Activated naive CD4-positive, alpha-beta T cell treated with anti-CD3 and anti-CD28 coated beads for 36 hours (primary cell): Measurements from ENCODE around the gene XAGE1B. TPM values are rescaled to one million over a fixed set of nuclear protein-coding genes. Genes with fewer than 3 reads are reported as not detected.
"Not testable (repeated sequence)": the region's sequence is repeated elsewhere in the genome, so short reads cannot be mapped to it uniquely, and the experiment has no call there.

Source experiments
- CTCF ChIA-PET: fragments of 350-600 bp; sonication (Branson Sonifier 250); formaldehyde crosslinking; loops from one replicate; lab custom pipeline; 2021; ENCODE audit warnings: antibody characterized with exemption; lab: Charles Lee
- DNase-seq: peaks from one replicate; pipeline ENCODE4 v3.0.0-alpha.2; 2020
- H3K27ac Mint-ChIP-seq: one replicate; pipeline ENCODE4 v1.8.0; 2021; ENCODE audit warnings: mild to moderate bottlenecking, mixed read lengths
- H3K27me3 Mint-ChIP-seq: one replicate; pipeline ENCODE4 v1.8.0; 2021; ENCODE audit warnings: low read depth, mixed read lengths
- H3K36me3 Mint-ChIP-seq: one replicate; pipeline ENCODE4 v1.8.0; 2021; ENCODE audit warnings: low read depth, mixed read lengths
- H3K4me1 Mint-ChIP-seq: one replicate; pipeline ENCODE4 v1.8.0; 2021; ENCODE audit warnings: low read depth, mixed read lengths
- H3K4me3 Mint-ChIP-seq: one replicate; pipeline ENCODE4 v1.8.0; 2021; ENCODE audit warnings: mild to moderate bottlenecking, moderate library complexity, mixed read lengths
- H3K9me3 Mint-ChIP-seq: one replicate; pipeline ENCODE4 v1.8.0; 2021; ENCODE audit warnings: mixed read lengths
- intact Hi-C: fragments of 100-400 bp; cut with micrococcal nuclease; formaldehyde crosslinking; loops from one replicate; pipeline ENCODE4 v1.15.1; 2023
- total RNA-seq, 2 experiments: library from RNA; stranded (reverse); gene quantifications; one replicate each; pipeline ENCODE4 v1.2.3, GENCODE V29; 2021

The XAGE1B gene, protein sequence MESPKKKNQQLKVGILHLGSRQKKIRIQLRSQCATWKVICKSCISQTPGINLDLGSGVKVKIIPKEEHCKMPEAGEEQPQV
- not detected for total RNA-seq

DNA sequence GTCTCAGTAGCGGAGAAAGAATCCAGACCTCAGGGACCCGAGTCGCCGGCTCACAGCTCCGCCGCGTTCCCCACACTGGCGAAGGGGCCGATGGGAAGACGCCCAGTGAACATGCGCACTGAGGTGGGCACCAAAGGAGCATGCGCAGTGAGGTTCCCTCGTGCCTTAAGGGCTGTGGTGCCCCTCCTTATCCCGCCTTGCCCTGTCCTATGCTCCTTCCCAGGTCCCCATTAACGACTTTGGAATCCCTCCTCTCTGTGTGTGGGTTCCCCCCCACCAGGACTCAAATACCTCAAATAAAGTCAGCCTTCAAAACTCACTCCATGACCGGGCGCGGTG, at the start of gene XAGE1B:
Gene XAGE1B (minus strand): TSS at position 77 of the 339 bp plus-strand sequence. CDS start 1,536 bp downstream, outside the sequence.
- intact Hi-C loops, H3K4me3 Mint-ChIP-seq, H3K27ac Mint-ChIP-seq, H3K4me1 Mint-ChIP-seq, H3K9me3 Mint-ChIP-seq, DNase-seq, H3K36me3 Mint-ChIP-seq, CTCF ChIA-PET, H3K27me3 Mint-ChIP-seq: not testable (repeated sequence)

DNA sequence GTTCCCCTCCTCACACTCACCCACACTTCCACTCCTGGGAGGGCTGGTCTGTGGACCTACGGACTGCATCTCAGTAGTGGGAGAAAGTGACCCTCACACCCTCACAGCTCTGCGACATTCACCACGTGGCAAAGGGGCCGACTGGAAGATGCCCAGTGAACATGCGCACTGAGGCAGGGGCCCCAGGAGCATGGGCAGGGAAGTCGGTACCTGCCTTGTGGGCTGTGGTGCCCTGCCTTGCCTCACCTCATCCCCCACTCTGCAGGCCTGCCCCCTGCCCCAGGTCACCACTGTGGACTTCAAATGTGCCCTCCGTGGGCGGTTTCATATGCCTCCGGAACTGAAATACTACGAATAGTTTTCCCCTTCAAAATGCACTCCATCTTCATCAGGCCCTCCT, 46.2 kb upstream of the XAGE1B start:
- no peaks in the 10 kb centered on the region for H3K9me3 Mint-ChIP-seq
- H3K27ac Mint-ChIP-seq = no peak overlapping the region
- CTCF ChIA-PET = no interaction called here
- H3K36me3 Mint-ChIP-seq = no peaks in the 10 kb centered on the region
- intact Hi-C loops = no loop called here
- no peaks in the 10 kb centered on the region for H3K4me1 Mint-ChIP-seq
- no peak overlapping the region for H3K4me3 Mint-ChIP-seq
- no peaks in the 10 kb centered on the region for H3K27me3 Mint-ChIP-seq
- DNase-seq = no peak

DNA sequence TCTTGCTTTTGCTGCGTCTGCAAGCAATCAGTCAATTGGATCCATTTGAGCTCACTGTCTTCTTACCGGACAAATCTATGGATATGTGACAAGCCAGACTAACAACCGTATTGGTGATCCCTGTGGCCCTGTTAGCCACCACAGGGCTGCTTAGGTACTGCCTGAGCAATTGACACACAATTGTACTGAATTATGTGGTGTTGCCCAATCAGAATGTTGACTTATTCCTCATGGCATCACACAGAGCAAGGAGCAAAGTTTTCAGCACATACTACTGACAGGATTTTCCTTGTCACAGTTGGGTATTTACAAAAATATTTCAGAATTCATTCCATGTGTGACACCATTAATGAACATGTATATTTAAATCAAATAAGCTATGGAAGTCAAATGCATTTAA, 41.3 kb upstream of the XAGE1B start:
- CTCF ChIA-PET = no interaction called here
- intact Hi-C loops = no loop called here
- H3K4me1 Mint-ChIP-seq = peaks cover 4% of the 10 kb centered on the region
- no peak overlapping the region for H3K27ac Mint-ChIP-seq
- no peak overlapping the region for H3K4me3 Mint-ChIP-seq
- H3K27me3 Mint-ChIP-seq = no peaks in the 10 kb centered on the region
- H3K36me3 Mint-ChIP-seq = no peaks in the 10 kb centered on the region
- H3K9me3 Mint-ChIP-seq = no peaks in the 10 kb centered on the region
- no peak for DNase-seq

DNA sequence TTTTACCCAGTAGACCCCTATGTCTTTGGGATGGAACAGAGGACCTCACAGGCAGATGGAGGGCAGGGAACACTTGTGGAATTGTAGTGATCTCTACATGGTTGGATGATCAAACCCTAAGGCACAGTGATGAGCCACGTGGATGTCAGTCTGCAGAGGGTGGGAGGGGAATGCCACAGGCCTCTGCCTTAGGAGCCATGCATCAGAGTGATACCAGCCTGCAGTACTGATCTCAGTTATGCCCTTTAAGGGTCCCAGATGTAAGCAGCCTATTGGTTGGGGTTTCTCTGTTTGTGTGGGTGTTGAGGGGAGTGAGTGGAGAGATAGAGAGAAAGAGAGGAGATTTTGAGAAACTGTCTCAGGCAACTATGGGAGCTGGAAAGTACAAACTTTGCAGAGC, 39.9 kb upstream of the XAGE1B start:
- Mint-ChIP-seq H3K27me3 (no peaks in the 10 kb centered on the region), H3K27ac (peak overlapping the region; percentile 70), H3K9me3 (no peaks in the 10 kb centered on the region), H3K4me1 (peaks cover 4% of the 10 kb centered on the region), H3K4me3 (no peak overlapping the region), H3K36me3 (no peaks in the 10 kb centered on the region)
- intact Hi-C loops = no loop called here
- CTCF ChIA-PET = no interaction called here
- DNase-seq = peak; percentile 6

DNA sequence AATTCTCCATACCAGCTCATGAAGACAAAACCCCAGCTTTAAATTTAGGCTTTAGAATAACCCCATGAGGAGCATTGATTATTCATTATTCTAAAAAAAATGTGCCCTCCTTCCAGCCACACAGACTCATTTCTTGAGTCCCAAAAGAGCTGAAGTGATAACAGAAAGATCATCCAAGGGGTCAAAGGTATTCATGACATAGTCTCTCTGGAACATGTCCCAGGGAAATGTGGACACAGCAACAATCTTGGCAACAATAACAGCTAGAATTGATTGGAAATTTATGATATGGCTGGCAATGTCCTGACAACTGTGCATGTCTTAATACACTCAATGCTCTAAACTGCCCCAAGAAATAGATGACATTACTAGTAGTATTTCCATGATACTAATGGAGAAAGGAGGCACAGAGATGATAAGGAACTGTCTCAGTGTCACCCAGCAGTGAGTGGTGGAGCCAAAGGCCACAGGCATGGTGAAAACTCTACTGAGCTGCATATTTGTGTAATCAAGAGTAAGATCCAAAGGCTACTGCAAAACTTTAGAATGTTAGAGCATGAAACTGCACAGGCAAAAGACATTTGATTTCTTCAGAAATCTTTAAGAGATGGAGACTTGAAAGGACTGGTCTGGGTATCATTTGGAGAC, 37.3 kb upstream of the XAGE1B start:
- CTCF ChIA-PET = no interaction called here
- H3K27me3 Mint-ChIP-seq = no peaks in the 10 kb centered on the region
- H3K27ac Mint-ChIP-seq = no peak overlapping the region
- peaks cover 4% of the 10 kb centered on the region for H3K4me1 Mint-ChIP-seq
- intact Hi-C loops = no loop called here
- H3K4me3 Mint-ChIP-seq = no peak overlapping the region
- no peaks in the 10 kb centered on the region for H3K9me3 Mint-ChIP-seq
- no peaks in the 10 kb centered on the region for H3K36me3 Mint-ChIP-seq
- no peak for DNase-seq

DNA sequence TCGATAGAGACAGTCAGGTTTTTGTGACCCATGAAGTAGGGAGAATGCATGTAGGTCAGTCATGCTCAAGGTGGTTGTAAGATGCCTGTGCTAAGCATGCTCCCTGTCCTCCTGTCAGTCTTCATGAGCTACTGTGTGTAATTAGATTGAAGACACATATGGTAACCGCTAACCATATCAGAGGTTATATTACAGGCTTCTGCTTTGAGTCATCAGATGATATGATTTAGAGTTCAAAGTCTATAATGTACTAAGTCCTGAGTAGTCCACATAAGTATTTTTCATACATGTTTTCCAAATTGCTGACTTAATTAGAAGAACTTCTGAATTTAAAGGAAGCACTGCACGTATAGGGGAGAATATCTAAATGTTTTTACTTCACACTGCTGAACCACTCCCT, 31.9 kb upstream of the XAGE1B start:
- H3K4me3 Mint-ChIP-seq, H3K9me3 Mint-ChIP-seq, H3K27me3 Mint-ChIP-seq, H3K4me1 Mint-ChIP-seq, CTCF ChIA-PET, DNase-seq, intact Hi-C loops, H3K36me3 Mint-ChIP-seq, H3K27ac Mint-ChIP-seq: not testable (repeated sequence)

DNA sequence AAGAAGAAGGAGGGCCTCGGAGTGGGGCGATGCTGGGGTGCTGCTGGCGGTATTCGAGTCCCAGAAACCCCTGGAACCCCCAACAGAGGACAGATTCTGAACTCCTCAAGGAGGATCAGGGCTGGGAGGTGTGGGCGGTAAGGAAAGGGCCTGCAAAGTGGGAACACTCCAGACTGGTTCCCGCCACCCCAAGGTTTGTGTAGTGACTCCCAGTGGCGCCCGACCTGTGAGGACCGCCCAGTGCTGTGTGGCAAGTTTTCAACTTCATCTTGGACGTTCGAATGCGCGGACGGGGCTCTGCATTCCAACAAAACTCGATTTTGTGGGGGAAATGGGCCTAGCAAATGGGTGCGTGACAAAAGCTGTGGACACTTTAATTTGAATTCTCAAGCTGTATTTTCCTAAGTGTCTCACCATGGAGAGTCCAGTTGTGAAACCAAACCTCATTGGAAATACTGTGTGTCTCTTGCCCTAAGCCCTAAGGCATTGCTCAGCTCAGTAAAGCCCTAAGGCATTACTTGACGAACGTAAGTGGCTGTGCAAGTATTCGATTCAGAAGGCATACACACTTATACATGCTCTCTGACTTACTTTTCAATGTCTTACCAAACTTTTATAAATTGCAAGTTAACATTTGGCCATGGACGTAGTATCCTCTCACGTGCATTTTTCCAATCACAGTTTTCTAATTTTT, 27.4 kb upstream of the XAGE1B start:
- H3K27me3 Mint-ChIP-seq = no peaks in the 10 kb centered on the region
- no peak for DNase-seq
- no peaks in the 10 kb centered on the region for H3K9me3 Mint-ChIP-seq
- H3K36me3 Mint-ChIP-seq = no peaks in the 10 kb centered on the region
- H3K27ac Mint-ChIP-seq = no peak overlapping the region
- no peaks in the 10 kb centered on the region for H3K4me1 Mint-ChIP-seq
- H3K4me3 Mint-ChIP-seq = no peak overlapping the region
- CTCF ChIA-PET = no interaction called here
- intact Hi-C loops = no loop called here

DNA sequence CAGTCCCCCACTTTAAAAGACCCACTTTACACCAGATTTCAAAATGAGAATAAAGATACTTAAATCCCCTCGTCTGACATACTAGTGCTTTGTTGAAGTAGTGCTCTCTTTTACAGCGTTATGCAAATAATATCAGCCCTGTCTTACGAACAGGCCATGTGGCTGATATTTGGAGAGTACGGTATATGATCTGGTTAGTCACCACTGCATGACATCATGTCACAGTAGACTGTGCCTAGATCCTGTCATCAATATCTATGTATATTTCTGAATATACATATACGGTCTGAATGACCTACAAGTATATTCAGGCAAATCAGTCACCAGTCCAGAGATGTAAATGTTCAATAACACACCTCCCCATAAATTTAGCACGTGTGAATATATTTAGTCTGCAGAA, 25.4 kb upstream of the XAGE1B start:
- CTCF ChIA-PET = no interaction called here
- Mint-ChIP-seq H3K4me3 (no peak overlapping the region), H3K9me3 (no peaks in the 10 kb centered on the region), H3K27ac (no peak overlapping the region), H3K36me3 (no peaks in the 10 kb centered on the region), H3K27me3 (no peaks in the 10 kb centered on the region), H3K4me1 (no peaks in the 10 kb centered on the region)
- intact Hi-C loops = no loop called here
- DNase-seq = no peak

DNA sequence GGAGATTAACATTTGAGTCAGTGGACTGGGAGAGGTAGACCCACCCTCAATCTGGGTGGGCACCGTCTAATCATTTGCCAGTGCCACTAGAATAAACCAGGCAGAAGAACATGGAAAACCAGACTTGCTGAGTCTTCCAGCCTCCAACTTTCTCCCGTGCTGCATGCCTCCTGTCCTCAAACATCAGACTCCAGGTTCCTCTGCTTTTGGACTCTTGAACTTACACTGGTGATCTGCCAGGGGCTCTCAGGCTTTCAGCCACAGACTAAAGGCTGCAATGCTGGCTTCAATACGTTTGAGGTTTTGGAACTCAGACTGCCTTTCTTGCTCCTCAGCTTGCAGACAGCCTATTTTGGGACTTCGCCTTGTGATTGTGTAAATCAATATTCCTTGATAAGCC, 24.2 kb upstream of the XAGE1B start:
- intact Hi-C loops, H3K36me3 Mint-ChIP-seq, H3K4me3 Mint-ChIP-seq, H3K4me1 Mint-ChIP-seq, H3K27ac Mint-ChIP-seq, H3K27me3 Mint-ChIP-seq, H3K9me3 Mint-ChIP-seq, DNase-seq, CTCF ChIA-PET: not testable (repeated sequence)

DNA sequence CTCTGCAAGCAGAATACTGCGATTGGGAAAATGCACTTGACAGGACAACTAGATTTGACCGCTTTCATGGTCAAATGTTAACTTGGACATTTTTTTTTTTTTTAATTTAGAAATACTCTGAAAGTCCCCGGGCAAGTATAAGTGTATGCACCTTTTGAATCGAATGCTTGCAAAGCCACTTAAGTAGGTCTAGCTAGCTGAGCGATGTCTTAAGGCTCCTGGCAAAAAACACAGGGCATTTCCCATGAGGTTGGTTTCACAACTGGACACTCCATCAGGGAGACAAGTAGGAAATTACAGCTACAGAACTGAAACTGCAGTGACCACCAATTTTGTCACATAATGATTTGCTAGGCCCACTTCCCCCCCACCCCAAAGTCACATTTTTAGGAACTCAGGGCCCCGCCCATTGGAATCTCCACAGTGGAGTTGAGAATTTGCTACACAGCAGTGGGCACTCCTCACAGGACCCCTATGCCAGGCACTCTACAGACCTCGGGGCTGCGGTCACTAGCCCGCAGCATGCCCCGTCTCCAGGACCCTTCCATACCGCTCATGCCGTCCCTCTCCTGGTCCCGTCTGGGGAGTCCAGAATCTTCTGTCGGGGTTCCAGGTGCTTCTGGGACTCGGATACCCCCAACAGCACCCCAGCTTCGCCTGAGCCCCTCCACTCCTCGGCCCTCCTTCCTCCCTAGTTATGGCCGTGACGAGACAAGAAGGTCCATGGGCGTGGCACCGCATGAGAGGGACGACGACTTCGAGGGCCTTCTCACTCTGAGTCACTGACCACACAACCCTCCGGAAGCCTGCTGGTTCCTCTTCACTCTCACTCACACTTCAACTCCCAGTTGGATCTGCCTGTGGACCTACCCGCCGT, 515 bp downstream of the XAGE1B start:
- CTCF ChIA-PET, H3K9me3 Mint-ChIP-seq, H3K27me3 Mint-ChIP-seq, intact Hi-C loops, DNase-seq, H3K4me1 Mint-ChIP-seq, H3K4me3 Mint-ChIP-seq, H3K36me3 Mint-ChIP-seq, H3K27ac Mint-ChIP-seq: not testable (repeated sequence)

DNA sequence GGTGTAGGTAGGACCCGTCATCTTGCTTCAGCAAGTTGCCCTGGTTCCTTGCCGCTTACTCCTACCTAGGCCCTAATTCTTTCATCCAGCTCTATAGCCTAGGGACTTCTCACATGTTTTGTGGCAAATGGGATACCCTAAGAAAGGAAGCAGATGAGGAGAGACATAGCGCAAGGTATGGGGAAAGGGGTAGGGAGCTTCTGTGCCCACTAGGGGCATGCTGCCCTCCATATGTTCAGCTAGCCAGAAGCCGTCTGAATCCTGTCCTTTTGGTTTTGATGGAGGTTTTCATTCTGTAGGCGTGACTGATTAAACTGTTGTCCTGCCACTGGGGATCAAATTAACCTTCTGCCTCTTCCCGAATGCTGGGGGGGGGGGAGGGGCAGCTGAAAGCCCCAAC, 5.7 kb downstream of the XAGE1B start:
- H3K9me3 Mint-ChIP-seq, H3K4me3 Mint-ChIP-seq, H3K4me1 Mint-ChIP-seq, H3K27ac Mint-ChIP-seq, H3K27me3 Mint-ChIP-seq, CTCF ChIA-PET, intact Hi-C loops, DNase-seq, H3K36me3 Mint-ChIP-seq: not testable (repeated sequence)

DNA sequence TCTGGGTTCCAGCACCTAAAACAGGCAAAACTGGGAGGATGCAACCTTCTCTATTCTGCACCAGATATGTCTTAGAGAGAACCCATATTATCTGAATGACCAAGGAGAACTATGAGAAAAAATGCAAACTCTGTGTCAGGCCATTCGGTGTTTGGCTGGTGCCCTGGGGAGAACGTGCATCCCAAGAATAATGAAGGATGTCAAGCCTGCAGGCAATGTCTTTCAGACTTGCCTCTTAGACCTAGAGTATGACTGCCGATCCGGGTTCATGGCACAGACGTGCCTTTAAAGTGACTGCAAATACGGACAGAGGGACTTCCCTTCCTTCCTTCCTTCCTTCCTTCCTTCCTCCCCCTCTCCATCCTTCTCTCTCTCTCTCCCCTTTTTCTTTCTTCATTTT, 6.9 kb downstream of the XAGE1B start:
- no peak for DNase-seq
- peaks cover 8% of the 10 kb centered on the region for H3K27me3 Mint-ChIP-seq

More for the DNA sequence above, 6.9 kb downstream of the XAGE1B start:
- Mint-ChIP-seq H3K36me3 (no peaks in the 10 kb centered on the region), H3K27ac (no peak overlapping the region), H3K9me3 (no peaks in the 10 kb centered on the region), H3K4me3 (no peak overlapping the region), H3K4me1 (no peaks in the 10 kb centered on the region)
- intact Hi-C loops = no loop called here
- CTCF ChIA-PET = no interaction called here
